ENCODE results near the gene SGK1. TPM values are rescaled to one million over a fixed set of nuclear protein-coding genes. Genes with fewer than 3 reads are reported as not detected.

SGK1 gene
- total RNA-seq, 3 donors from 2014 or later = 104 to 459 (median 193) TPM

DNA sequence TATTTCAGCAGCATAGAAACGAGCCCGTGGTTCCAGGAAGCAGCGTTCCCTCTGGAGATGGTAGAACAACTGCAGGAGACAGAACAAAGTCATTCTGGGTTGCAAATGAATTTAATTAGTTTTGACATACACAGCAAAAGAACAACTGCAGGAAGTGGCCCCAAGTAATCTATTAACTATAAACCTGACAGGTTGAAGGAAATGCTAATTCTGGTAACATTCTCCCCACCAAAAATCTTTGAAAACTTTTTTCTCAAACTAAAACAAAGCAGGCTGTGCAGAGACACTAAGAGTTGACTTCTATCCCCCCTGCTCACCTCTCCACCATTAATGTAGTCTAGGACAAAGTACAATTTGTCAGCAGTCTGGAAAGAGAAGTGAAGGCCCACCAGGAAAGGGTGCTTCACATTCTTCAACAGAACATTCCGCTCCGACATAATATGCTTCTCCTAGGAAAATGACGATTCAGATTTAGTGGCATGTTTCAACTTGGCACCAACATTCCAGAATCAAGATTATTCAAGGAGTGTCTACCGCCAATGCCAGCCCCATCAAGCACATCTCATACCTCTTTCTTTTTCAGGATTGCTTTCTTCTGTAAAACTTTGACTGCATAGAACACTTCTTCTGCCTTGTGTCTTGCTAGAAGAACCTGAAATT lies 145.1 kb downstream of the SGK1 start:
- Histone ChIP-seq H3K4me3 (peak overlapping the region; percentile 78 to 93 (median 87)), H3K9me3 (no peaks in the 10 kb centered on the region), H3K4me1 (peaks cover 5 to 6% of the 10 kb centered on the region in 2 donors), H3K27ac (peak overlapping the region; percentile 27 to 33), H3K27me3 (no peaks in the 10 kb centered on the region), H3K36me3 (peaks cover 8% of the 10 kb centered on the region)
- DNase-seq (ENCODE audit: low spot score in 2 of 2) = no peak
- intact Hi-C loops (cut with DNase I; ENCODE audit: low total_unique reads) = loop anchor here (10.0 kb wide), 1 partner anchor 652 kb away; no protein-coding TSS in a partner anchor
- TF ChIP-seq POLR2AphosphoS5 (IDR thresholded peaks at IDR 0.05) (no peak), POLR2A (IDR thresholded peaks at IDR 0.05) (no peak)
- TF ChIP-seq, protein P1, sequence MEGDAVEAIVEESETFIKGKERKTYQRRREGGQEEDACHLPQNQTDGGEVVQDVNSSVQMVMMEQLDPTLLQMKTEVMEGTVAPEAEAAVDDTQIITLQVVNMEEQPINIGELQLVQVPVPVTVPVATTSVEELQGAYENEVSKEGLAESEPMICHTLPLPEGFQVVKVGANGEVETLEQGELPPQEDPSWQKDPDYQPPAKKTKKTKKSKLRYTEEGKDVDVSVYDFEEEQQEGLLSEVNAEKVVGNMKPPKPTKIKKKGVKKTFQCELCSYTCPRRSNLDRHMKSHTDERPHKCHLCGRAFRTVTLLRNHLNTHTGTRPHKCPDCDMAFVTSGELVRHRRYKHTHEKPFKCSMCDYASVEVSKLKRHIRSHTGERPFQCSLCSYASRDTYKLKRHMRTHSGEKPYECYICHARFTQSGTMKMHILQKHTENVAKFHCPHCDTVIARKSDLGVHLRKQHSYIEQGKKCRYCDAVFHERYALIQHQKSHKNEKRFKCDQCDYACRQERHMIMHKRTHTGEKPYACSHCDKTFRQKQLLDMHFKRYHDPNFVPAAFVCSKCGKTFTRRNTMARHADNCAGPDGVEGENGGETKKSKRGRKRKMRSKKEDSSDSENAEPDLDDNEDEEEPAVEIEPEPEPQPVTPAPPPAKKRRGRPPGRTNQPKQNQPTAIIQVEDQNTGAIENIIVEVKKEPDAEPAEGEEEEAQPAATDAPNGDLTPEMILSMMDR (IDR thresholded peaks at IDR 0.05) = no peak

DNA sequence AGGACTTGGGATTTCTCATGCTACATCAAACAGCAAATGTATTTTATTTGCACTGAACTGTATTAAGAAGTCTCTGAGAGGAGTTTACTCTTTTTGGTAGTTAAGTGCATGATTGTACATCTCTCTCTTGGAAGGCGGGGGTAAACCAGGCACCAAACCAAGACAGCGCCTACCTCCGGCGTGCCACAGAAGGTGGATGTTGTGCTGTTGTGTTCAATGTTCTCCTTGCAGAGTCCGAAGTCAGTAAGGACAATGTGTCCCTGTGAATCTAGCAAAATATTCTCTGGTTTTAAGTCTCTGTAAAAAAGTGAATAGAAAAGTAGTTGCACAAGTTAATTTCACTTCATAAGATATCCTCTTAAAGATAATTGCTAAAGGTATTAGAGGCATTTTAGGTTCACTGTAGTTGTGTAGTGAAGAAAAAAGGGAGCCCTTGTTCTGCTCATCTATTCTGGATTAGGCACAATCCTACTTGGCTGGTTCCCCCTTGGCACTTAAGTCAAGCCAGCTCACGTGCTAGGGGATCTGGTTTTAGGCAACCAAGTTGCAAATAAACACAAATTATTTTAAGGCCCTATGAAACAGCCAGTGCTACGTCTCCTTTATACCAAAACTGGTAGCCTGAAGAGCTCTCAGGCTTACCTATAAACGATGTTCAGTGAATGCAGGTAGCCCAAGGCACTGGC lies 145.7 kb downstream of the SGK1 start:
- Histone ChIP-seq H3K4me1 (peaks cover 5 to 6% of the 10 kb centered on the region in 2 donors), H3K4me3 (peak overlapping the region; percentile 78 to 93 (median 87)), H3K27me3 (no peaks in the 10 kb centered on the region), H3K9me3 (no peaks in the 10 kb centered on the region), H3K36me3 (peaks cover 8% of the 10 kb centered on the region), H3K27ac (peak overlapping the region; percentile 27 to 33)
- DNase-seq (ENCODE audit: low spot score in 2 of 2) = no peak
- TF ChIP-seq, protein P1 (IDR thresholded peaks at IDR 0.05) = no peak
- TF ChIP-seq POLR2AphosphoS5 (IDR thresholded peaks at IDR 0.05) (no peak), POLR2A (IDR thresholded peaks at IDR 0.05) (no peak)
- intact Hi-C loops (cut with DNase I; ENCODE audit: low total_unique reads) = loop anchor here (10.0 kb wide), 1 partner anchor 653 kb away; no protein-coding TSS in a partner anchor

DNA sequence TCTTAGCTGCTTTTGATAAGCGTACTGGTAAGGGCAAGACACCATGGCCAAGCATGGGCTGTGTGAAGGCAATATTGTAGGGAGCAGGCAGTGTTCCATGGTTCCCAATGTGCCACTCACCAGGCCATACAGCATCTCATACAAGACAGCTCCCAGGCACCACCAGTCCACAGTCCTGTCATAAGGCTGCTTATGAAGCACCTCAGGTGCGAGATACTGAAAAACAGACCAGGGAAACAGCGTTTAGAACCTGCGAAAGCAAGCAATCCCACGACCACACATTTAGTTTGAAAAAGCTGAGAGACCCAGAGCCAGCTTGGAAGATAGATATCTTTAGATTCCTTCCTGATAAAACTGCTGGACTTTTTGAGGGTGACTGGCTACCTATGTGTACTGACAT lies 146.4 kb downstream of the SGK1 start:
- peak overlapping the region; percentile 78 to 93 (median 87) for H3K4me3 ChIP-seq
- H3K4me1 ChIP-seq = peaks cover 5 to 6% of the 10 kb centered on the region in 2 donors
- intact Hi-C loops (cut with DNase I; ENCODE audit: low total_unique reads) = loop anchor here (10.0 kb wide), 1 partner anchor 653 kb away; no protein-coding TSS in a partner anchor
- peak overlapping the region; percentile 6 to 57 for H3K27ac ChIP-seq
- no peaks in the 10 kb centered on the region for H3K9me3 ChIP-seq
- H3K27me3 ChIP-seq = no peaks in the 10 kb centered on the region
- H3K36me3 ChIP-seq = peaks cover 8% of the 10 kb centered on the region
- DNase-seq (ENCODE audit: low spot score in 2 of 2) = no peak
- TF ChIP-seq POLR2AphosphoS5 (IDR thresholded peaks at IDR 0.05) (no peak), POLR2A (IDR thresholded peaks at IDR 0.05) (no peak)
- TF ChIP-seq, protein P1 (IDR thresholded peaks at IDR 0.05) = no peak

DNA sequence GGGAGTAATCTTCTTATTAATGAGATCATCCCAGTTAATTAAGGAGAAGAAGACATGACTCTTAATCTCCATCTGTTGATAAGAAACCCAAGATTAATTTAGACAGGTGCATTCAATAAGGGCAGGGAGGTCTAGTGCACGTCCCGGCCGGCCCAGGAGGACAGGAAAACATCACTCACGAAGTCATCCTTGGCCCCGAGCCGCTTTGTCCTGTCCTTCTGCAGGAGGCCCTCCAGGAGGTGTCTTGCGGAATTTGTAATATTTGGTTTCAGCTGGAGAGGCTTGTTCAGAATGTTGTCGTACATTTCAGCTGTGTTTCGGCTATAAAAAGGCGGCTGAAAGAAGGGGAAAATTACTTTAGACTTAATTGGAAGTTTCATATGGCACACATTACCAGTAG lies 147.1 kb downstream of the SGK1 start:
- peak overlapping the region; percentile 17 to 87 (median 78) for H3K4me3 ChIP-seq
- H3K27ac ChIP-seq = peak overlapping the region in 1 of 2 donors; percentile 57
- H3K4me1 ChIP-seq = peaks cover 0 to 6% of the 10 kb centered on the region in 2 donors
- peaks cover 8% of the 10 kb centered on the region for H3K36me3 ChIP-seq
- peak in 1 of 2 donors; percentile 55 for DNase-seq (ENCODE audit: low spot score in 2 of 2)
- no peaks in the 10 kb centered on the region for H3K27me3 ChIP-seq
- intact Hi-C loops (cut with DNase I; ENCODE audit: low total_unique reads) = loop anchor here (10.0 kb wide), 1 partner anchor 654 kb away; no protein-coding TSS in a partner anchor
- no peaks in the 10 kb centered on the region for H3K9me3 ChIP-seq
- TF ChIP-seq, protein P1 (IDR thresholded peaks at IDR 0.05) = no peak
- no peak for TF ChIP-seq POLR2AphosphoS5 (IDR thresholded peaks at IDR 0.05)
- TF ChIP-seq POLR2A (IDR thresholded peaks at IDR 0.05) = no peak

All from breast epithelium (tissue), 4 donors.